SU-DHL-6 (cell line): Measurements from ENCODE around the gene CHST15.
A peak's percentile ranks its signal among the peaks of the same experiment; 100 is the strongest.

ENCODE experiments used
- H2AFZ ChIP-seq: fragments of 200-600 bp; sonication (generic); 2 replicates; pipeline ENCODE4 v1.6.1; 2014; ENCODE audit warnings: low read depth, mild to moderate bottlenecking, moderate library complexity, mixed read lengths, antibody characterized with exemption, low read length; ENCODE audit not compliant: severe bottlenecking
- H3F3A ChIP-seq: fragments of 200-600 bp; shearing (Covaris generic); 2 replicates; pipeline ENCODE4 v1.6.0; 2016; ENCODE audit warnings: antibody characterized with exemption, mild to moderate bottlenecking; ENCODE audit not compliant: insufficient read depth
- H3K27ac ChIP-seq: fragments of 200-600 bp; sonication (generic); 2 replicates; pipeline ENCODE4 v1.5.1; 2016; ENCODE audit warnings: low read depth, mild to moderate bottlenecking, low read length, moderate library complexity, mixed read lengths
- H3K27me3 ChIP-seq: fragments of 200-600 bp; sonication (generic), shearing (Covaris generic); 2 replicates; pipeline ENCODE4 v1.6.0; 2014; ENCODE audit warnings: mild to moderate bottlenecking, low read length
- H3K36me3 ChIP-seq: fragments of 200-600 bp; sonication (generic); 2 replicates; pipeline ENCODE4 v1.6.1; 2014; ENCODE audit warnings: mild to moderate bottlenecking, low read length, mixed read lengths
- H3K4me2 ChIP-seq: fragments of 300-600, 200-600 bp; shearing (Covaris generic), sonication (generic); 2 replicates; pipeline ENCODE4 v1.6.0; 2014; ENCODE audit warnings: low read length, low read depth, mild to moderate bottlenecking; ENCODE audit not compliant: poor library complexity, severe bottlenecking
- H3K4me3 ChIP-seq: fragments of 200-600 bp; sonication (generic); 2 replicates; pipeline ENCODE4 v1.5.1; 2014; ENCODE audit warnings: antibody characterized with exemption, low read length, mild to moderate bottlenecking, mixed read lengths; ENCODE audit not compliant: insufficient read depth, poor library complexity, severe bottlenecking
- H3K79me2 ChIP-seq: fragments of 200-600 bp; sonication (generic); 2 replicates; pipeline ENCODE4 v1.6.1; 2014; ENCODE audit warnings: mild to moderate bottlenecking, low read length, moderate library complexity; ENCODE audit not compliant: insufficient read depth
- H3K9ac ChIP-seq: fragments of 200-600 bp; sonication (generic); 2 replicates; pipeline ENCODE4 v1.7.0; 2014; ENCODE audit warnings: mild to moderate bottlenecking, low read length
- H3K9me2 ChIP-seq: fragments of 200-600 bp; sonication (generic); replicated peaks from 2 replicates; pipeline ENCODE4 v1.6.1; 2014; ENCODE audit warnings: low read length; ENCODE audit not compliant: insufficient read depth
- H3K9me3 ChIP-seq: fragments of 200-600 bp; sonication (generic); 2 replicates; pipeline ENCODE4 v1.6.1; 2014; ENCODE audit warnings: low read length, mixed read lengths; ENCODE audit not compliant: insufficient read depth
- H4K20me1 ChIP-seq: fragments of 200-600 bp; sonication (generic); 2 replicates; pipeline ENCODE4 v1.6.1; 2014; ENCODE audit warnings: low read depth, mild to moderate bottlenecking, antibody characterized with exemption, low read length, moderate library complexity, mixed read lengths
- EZH2phosphoT487 ChIP-seq: fragments of 200-600 bp; sonication (generic), shearing (Covaris generic); conservative IDR thresholded peaks from 2 replicates; pipeline ENCODE4 v1.6.1; 2018; ENCODE audit warnings: mild to moderate bottlenecking, antibody characterized with exemption, low read length, moderate library complexity, mixed read lengths
- TF ChIP-seq, protein P1 (sequence below): fragments of 200-600 bp; sonication (generic); IDR thresholded peaks from one replicate; pipeline ENCODE4 v1.5.1; 2017; ENCODE audit warnings: antibody characterized with exemption, mild to moderate bottlenecking, low read length, moderate library complexity; ENCODE audit not compliant: insufficient read depth, poor library complexity, severe bottlenecking

Gene CHST15

DNA sequence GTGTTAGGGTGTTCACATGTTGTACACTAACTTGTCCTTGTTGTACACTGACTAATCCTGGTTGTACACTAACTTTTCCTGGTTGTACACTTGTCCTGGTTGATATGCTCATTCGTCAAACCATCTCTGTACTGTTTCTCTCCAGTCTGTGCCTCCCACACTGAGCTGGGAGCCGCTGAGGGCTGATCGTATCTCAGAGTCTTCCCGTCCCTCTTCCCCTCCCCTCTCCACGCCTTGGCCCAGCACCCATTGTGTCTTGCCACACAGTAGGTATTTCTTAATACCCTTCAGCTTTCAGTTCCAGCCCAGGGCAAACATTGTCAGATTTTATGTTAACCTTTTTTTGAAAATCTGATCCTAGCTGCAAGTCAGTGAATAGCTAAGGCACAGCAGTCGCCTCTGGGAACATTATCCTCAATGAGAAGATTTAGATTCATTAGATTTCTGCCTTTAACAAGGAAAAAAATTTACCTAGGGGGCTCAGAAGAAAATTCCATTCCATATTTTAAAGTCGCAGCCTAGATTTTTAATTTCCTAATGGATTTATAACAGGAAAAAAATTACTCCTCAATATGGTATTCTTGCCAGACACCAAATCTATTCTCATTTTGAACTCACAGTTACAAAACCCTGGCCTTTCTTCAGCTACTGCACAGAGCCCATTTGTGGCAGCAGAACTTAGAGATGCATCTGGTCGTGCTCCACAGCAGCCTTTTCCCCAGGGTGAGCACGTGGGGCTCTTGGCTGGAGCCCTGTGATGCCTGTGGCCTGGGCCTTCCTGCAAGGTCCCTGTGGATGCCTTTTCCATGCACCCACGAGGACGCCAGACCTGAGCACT, 33.0 kb upstream of the CHST15 start:
- H3K9ac ChIP-seq = no peak overlapping the region
- H3F3A ChIP-seq = peaks cover 6% of the 10 kb centered on the region; the same call in 1 of the 2 replicates
- no peak overlapping the region for H3K27ac ChIP-seq
- H3K27me3 ChIP-seq = no peaks in the 10 kb centered on the region
- no peak overlapping the region for H3K4me2 ChIP-seq
- no peaks in the 10 kb centered on the region for H4K20me1 ChIP-seq
- TF ChIP-seq, protein P1, sequence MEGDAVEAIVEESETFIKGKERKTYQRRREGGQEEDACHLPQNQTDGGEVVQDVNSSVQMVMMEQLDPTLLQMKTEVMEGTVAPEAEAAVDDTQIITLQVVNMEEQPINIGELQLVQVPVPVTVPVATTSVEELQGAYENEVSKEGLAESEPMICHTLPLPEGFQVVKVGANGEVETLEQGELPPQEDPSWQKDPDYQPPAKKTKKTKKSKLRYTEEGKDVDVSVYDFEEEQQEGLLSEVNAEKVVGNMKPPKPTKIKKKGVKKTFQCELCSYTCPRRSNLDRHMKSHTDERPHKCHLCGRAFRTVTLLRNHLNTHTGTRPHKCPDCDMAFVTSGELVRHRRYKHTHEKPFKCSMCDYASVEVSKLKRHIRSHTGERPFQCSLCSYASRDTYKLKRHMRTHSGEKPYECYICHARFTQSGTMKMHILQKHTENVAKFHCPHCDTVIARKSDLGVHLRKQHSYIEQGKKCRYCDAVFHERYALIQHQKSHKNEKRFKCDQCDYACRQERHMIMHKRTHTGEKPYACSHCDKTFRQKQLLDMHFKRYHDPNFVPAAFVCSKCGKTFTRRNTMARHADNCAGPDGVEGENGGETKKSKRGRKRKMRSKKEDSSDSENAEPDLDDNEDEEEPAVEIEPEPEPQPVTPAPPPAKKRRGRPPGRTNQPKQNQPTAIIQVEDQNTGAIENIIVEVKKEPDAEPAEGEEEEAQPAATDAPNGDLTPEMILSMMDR = no peak
- no peak for TF ChIP-seq EZH2phosphoT487
- H3K9me3 ChIP-seq = no peaks in the 10 kb centered on the region
- H2AFZ ChIP-seq = no peak overlapping the region
- no peaks in the 10 kb centered on the region for H3K36me3 ChIP-seq
- no peaks in the 10 kb centered on the region for H3K79me2 ChIP-seq
- no peak overlapping the region for H3K4me3 ChIP-seq
- H3K9me2 ChIP-seq = no peaks in the 10 kb centered on the region

DNA sequence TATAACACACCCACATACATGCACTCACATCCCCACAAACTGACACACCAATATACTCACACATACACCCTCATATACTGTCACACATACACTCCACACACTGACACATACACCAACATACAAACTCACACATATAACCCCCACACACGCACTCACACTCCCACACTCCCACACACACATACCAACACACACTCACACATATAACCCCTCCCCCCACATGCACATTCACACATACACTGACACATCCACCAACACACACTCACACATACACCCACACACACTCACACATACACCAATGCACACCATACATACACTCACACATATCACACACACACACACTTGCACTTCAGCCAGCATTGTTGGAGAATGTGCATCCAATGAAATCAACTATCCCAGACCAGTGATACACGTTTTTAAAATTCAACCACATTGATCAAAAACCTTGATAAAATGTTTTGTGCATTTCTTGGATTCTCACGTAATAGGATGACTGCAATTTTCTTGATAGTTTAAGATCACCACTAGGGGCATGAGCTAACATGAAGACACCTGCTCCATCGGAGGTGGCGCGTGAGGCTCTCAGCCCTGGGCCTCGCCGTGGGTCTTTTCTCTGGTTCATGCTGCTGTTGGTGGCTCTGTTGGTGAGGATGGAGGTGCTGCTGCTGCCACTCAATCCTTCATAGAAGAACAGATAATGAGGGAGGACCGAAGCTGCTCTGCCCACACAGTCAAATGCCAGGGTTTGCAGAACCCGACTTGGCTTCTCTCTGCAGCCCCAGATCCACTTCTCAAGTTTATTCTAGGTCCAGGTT, 32.1 kb upstream of the CHST15 start:
- H2AFZ ChIP-seq = no peak overlapping the region

DNA sequence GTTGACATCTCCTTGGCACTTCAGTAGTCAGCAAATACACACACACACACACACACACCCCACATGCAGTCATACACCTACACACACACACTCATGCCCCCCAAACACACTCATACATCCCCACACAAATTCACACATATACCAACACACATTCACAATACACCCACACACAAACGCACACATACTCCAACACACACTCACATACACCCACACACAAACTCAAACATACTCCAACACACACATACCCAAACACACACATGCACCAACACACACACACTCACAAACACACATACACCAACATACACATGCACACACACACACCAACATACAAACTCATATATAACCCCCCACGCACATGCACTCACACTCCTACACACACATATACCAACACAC, 31.4 kb upstream of the CHST15 start:
- Histone ChIP-seq H3K79me2 (no peaks in the 10 kb centered on the region), H2AFZ (peak overlapping the region; percentile 6), H3K27me3 (no peaks in the 10 kb centered on the region), H3K4me2 (peak overlapping the region; percentile 23), H3K4me3 (no peak overlapping the region), H3F3A (peaks cover 6% of the 10 kb centered on the region; the same call in 1 of the 2 replicates), H3K9me2 (no peaks in the 10 kb centered on the region), H3K9me3 (no peaks in the 10 kb centered on the region), H3K36me3 (no peaks in the 10 kb centered on the region), H3K27ac (peak overlapping the region; percentile 52), H4K20me1 (no peaks in the 10 kb centered on the region), H3K9ac (peak overlapping the region; percentile 2; the same call in 1 of the 2 replicates)
- TF ChIP-seq, protein P1 = no peak
- no peak for TF ChIP-seq EZH2phosphoT487

More for the DNA sequence above, 32.1 kb upstream of the CHST15 start:
- TF ChIP-seq, protein P1 = peak; percentile 49
- no peak for TF ChIP-seq EZH2phosphoT487
- Histone ChIP-seq H3K27me3 (no peaks in the 10 kb centered on the region), H3F3A (peaks cover 6% of the 10 kb centered on the region; the same call in 1 of the 2 replicates), H3K79me2 (no peaks in the 10 kb centered on the region), H3K27ac (no peak overlapping the region), H3K9me2 (no peaks in the 10 kb centered on the region), H3K4me2 (no peak overlapping the region), H3K36me3 (no peaks in the 10 kb centered on the region), H3K9ac (no peak overlapping the region), H4K20me1 (no peaks in the 10 kb centered on the region), H3K9me3 (no peaks in the 10 kb centered on the region), H3K4me3 (no peak overlapping the region)
